HG03439 (cell line): Measurements from ENCODE around the gene CCDC24.

Source experiments
- ATAC-seq: cut with Tn5 transposase; IDR thresholded peaks from one replicate; pipeline ENCODE4 v1.9.1; 2021; ENCODE audit warnings: mild to moderate bottlenecking, moderate library complexity; ENCODE audit not compliant: unreplicated experiment

CCDC24 gene

GRCh38 chr1:44021581-44022321, 30.4 kb downstream of the CCDC24 start:
- no peak for ATAC-seq

GRCh38 chr1:44024031-44024902, 32.9 kb downstream of the CCDC24 start:
- ATAC-seq, result no peak

- ATAC-seq, result no peak
Measured at GRCh38 chr1:44024903-44025525, 33.6 kb downstream of the CCDC24 start.

DNA sequence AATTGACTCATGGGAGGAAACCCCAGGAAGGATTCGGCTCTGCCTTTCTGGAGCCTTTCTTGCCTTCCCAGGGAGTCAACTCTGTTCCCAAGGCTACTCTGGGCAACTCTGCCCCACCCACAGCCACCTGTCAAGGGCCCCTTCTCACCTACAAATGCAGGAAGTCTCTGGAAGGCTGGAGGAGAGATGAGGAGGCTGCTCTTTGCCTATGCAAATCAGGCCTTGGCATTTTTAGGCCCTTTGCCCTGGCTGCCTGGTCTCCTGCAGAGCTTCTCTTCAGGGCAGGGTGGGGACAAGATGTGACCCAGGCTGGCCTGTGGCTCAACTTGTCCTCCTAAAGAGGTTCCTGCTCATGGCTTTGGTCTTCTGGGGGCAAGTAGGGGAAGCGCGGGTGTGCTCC, 34.4 kb downstream of the CCDC24 start:
- ATAC-seq, result no peak

- no peak for ATAC-seq
Measured at GRCh38 chr1:44027320-44027719, 35.9 kb downstream of the CCDC24 start.

DNA sequence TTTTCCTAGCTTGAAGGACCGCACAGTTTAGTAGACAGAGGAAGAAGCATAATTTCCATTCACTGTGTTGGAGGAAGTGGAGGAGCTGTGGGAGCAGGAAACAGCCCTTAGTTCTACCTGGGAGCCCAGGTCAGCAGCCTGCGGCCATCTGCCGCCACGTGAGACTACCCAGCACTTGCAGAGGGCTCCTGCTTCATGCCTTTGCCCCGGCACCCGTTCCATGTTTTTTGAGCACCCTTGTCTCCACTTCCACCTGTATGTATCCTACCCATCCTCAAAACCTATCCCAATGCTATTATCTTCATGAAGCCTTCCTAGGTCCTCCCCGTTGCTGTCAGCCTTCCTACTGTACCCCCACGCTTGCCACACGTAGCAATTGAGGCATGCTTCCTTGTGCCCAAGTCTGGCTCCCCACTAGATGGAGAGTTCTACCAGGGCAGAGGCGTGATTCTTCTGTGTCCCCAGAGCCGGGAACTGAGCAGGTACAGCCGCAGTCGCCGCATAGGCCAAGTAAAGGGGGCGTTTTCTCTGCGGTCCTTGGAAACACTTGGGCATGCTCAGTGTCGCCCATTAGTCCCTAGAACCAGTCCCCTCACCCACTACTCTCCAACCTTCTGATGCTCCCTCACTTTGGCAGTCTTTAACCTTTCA, 38.0 kb downstream of the CCDC24 start:
- peak; percentile 25 for ATAC-seq

- peak; percentile 86 for ATAC-seq
Measured at GRCh38 chr1:44029911-44030604, 38.7 kb downstream of the CCDC24 start.

DNA sequence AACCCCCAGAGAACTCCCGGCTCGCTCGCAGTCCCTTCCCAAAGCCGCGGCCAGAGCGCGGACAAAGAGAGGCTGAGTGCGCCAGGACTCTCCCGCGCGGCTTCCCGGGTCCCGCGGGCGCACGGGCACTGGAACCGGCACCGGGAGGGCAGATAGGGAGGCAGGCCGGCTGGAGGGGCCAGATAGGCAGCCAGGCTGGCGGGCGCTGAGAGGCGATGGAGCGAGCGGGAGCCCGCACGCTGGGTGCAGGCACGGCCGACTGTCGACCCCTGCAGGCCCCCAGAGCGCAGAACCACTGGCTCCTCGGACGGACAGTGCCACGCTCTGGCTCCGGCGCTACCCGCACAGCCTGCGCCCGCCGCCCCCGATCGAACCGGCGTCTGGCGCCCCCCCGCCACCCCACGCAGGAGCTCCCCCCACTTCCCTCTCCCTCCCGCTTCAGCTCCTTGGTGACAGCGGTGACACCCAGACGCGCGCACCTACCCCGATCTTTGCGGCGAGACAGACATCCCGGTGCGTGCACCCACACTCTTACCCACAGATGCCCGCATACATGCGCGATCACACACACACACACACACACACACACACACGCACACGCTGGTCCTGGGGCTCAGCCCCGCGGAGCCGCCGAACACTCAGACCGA, 39.3 kb downstream of the CCDC24 start:
- peak; percentile 5 for ATAC-seq

DNA sequence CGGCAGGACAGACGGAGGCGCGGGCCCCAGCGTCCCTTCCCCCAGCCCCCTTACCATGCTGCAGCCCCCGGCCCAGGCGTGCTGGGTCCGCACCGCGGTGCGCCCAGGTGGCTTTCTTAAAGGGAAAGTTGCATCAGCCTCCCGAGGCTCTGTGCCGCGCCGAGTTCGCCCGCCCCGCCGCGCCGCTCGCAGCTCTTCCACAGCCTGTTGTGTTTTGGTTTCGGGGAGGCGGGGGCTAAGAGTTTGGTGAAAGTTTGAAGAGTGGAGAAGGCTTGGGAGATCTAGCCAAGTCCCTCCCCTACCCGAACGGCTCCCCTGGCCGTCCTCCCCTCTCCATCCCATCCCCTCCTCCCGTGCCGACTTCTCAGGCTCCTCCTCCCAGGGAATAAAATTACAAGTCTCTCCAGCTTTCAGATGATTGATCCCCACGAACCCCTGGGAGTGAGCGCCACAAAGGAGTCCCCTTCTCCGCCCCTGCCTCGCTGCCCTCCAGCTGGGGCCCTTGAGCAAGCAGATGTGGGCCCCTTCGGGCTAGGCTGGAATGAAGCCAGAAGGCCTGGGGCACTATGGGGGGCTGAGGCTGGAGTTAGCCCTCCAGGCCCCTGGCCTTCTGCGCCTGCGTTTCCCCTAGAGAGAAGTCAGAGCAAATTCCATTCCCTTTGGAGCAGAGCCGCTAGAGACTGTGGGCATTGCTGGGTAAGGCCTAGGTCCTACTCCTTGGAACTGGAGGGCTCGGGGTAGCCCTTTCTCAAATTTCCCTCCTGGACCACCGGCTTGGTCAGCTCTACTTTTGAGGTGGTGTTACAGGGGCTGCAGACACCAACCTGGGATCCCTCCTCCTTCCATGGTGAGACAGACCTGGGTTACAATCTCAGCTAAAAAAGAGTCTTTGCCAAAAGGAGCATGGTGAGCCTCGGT, 40.1 kb downstream of the CCDC24 start, which contains the start of gene SLC6A9:
Gene SLC6A9 (minus strand): TSS at position 211 of the 918 bp plus-strand sequence. CDS start 7,185 bp downstream, outside the sequence.
- ATAC-seq, result no peak

DNA sequence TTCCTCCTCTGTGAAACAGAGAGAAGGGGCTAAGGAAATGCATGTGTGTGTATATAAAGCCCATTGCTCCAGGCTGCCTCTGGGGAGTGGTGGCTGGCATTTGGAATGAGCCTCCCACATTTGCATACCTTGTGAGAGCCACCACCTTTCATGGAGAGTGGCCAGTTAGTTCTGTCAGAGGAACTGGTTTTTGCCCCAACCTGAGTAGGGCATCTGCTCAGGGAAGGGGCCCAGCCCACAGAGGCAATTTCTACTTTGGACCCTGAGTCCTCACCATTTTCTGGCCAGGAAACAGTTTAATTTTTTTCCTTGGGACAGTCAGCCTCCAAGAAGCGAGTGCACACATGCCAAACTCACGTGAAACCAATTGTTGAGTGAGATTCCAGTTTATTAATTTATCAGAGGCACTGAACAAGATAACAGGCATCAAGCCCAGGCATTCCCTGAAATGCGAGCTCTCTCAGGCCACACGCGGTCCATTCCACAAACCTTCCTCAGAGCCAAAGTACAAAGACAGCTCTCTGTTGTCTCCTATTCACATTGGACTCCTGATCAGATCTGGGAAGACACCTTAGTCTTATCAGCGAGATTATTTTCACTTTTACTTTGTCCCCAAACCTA, 40.9 kb downstream of the CCDC24 start:
- no peak for ATAC-seq

DNA sequence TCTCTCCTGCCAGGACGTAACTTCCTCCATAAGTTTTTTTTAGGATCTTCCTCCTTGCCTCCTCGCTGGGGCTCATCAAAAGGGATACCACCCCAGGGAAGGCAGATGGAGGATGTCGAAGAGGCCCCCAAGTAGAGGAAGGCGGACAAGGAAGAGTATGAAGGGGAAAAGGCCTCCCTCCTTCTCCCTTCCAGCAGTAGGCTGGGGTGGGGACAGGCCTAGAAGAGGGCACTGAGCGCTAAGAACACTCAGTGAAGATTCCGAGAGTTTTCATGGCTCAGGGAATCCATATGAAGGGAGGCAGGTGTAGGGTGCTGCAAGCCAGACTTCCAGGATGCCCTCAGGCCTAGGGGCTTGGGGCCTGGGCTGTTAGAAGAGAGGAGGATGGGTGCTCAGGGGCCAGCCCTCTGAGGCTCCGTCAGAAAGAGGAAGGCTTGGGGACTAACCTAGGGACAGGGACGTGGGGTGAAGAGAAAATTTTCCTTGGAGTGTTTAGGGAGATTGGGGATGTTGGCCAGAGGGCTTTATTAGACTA, 41.7 kb downstream of the CCDC24 start:
- no peak for ATAC-seq

DNA sequence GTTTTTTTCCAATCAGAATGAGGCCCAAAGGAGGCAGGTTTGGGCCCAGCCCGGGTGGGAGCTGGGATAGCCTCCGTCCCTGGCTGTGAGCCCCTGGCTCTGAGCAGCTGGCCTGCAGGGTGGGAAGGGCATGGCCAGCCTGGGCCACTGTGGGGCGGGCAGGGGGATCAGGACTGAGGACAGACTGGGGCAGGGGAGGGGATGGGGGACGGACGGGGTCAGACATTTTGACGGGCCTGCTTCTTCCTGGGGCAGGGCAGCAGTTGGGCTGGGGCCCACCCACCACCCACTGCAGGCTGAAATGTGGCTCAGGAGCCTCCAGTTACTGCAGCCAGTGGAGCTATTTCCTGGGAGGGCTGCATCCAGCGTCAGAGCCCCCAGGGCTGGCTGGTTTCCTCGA, 42.4 kb downstream of the CCDC24 start:
- ATAC-seq, result no peak

DNA sequence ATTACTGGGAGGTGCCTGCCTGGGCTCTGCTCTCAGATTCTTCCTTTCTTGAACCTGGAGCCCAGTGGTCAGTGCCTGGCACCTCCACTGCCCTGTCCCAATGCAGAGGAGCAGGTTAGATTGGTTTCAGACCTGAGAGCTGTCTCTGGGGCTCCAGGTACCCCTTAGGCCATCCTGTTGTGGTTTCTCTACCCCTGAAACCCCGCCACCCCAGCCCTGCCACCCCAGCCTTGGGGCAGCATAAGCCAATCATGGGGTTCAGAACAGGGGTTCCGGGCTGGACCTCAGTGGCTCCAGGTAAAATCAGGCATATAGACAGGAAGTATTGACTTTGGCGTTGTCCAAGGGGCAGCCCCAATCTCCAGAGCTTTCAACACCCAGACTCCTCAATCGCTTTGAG, 43.0 kb downstream of the CCDC24 start:
- no peak for ATAC-seq

GRCh38 chr1:44034976-44035716, 43.7 kb downstream of the CCDC24 start:
- ATAC-seq, result no peak

DNA sequence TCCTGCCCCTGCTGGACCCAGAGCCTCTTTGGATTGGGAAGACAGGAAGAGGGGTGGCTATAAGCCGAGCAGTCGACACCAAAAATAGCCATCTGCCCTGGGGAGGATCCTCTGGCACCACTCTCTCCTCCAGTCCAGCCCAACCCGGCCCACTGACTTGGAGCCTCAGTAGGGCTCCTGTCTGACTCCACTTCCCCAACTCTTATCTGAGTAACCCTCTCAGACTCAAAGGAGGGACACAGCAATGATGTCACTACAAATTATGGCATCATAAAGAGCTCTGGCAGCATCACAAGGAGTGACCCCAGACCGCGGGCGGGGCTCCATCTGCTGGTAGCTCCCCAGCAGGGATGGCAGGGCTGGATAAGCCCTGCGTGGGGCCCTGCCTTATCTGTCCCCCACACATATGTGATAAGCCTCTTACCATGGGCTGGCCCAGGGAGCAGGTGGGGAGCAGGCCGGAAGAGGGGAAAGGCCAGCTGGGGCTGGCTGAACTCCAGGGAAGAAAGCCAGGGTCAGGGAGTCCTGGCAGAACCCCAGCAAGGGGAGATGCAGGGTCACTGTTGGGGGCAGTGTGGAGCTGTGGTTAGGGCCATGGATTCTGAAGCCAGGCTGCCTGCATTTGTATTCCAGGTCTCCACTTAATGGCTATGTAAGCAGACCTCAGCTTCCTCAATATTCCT, 44.5 kb downstream of the CCDC24 start:
- no peak for ATAC-seq

DNA sequence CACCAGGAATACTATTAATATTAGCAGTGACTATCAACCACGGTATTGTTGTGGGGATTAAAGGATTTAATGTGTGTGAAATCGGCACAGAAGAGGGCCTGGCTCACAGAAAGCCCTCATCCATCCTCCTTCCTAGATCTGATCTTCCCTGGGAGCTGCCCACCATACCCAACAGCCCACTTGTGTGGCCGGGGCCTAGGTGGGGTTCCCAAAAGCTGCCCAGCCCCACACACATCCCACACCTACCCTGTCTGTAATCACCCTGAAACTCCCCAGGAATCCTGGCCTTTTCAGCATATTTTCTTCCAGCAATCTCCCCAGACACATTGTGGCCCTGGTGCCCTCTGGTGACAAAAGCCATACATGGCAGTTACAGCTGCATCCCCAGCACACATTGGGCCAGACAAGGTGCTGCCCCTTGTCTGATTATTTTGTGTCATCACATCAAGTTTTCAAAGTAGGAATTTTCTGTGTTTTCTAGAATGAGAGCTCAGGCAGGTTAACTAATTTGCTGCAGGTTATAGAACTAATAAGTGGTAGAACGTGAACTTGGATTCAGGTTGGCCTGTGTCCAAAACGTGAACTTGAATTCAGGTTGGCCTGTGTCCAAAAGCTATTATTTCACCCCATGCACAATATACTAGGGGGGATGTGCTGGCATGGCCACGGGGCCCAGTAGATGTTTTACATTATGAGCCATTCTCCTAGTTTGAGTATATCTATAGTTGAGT, 45.2 kb downstream of the CCDC24 start:
- ATAC-seq, result no peak
